Activated CD8-positive, alpha-beta memory T cell treated with anti-CD3 and anti-CD28 coated beads for 36 hours (primary cell): ENCODE results near the gene GDAP1L1. TPM values are rescaled to one million over a fixed set of nuclear protein-coding genes. Genes with fewer than 3 reads are reported as not detected.

Source experiments
- CTCF ChIA-PET: fragments of 350-600 bp; sonication (Branson Sonifier 250); formaldehyde crosslinking; loops from one replicate; lab custom pipeline; 2021; ENCODE audit warnings: antibody characterized with exemption; lab: Charles Lee
- POLR2A ChIA-PET: fragments of 350-600 bp; sonication (Branson Sonifier 250); formaldehyde crosslinking; loops from one replicate; lab custom pipeline; 2021; ENCODE audit warnings: antibody characterized with exemption; lab: Charles Lee
- total RNA-seq, 2 experiments: library from RNA; stranded (reverse); gene quantifications; one replicate each; pipeline ENCODE4 v1.2.3, GENCODE V29; 2021

Gene GDAP1L1
- total RNA-seq, 2 experiments from 2014 or later = not detected

GRCh38 chr20:44282192-44282591, 35.1 kb downstream of the GDAP1L1 start:
- CTCF ChIA-PET = no interaction called here
- POLR2A ChIA-PET = no interaction called here

- CTCF ChIA-PET = no interaction called here
- POLR2A ChIA-PET = no interaction called here
Measured at GRCh38 chr20:44284032-44284431, 36.9 kb downstream of the GDAP1L1 start.

GRCh38 chr20:44287272-44288097, 40.4 kb downstream of the GDAP1L1 start:
- CTCF ChIA-PET = interaction anchor here (1.1 kb wide), 1 partner anchor 72 kb away, joined by 3 read pairs; no protein-coding TSS in a partner anchor
- POLR2A ChIA-PET = no interaction called here

- CTCF ChIA-PET = no interaction called here
- POLR2A ChIA-PET = no interaction called here
Measured at GRCh38 chr20:44288252-44288651, 41.1 kb downstream of the GDAP1L1 start.

- ChIA-PET CTCF (no interaction called here), POLR2A (no interaction called here)
Measured at GRCh38 chr20:44291754-44292153, 44.6 kb downstream of the GDAP1L1 start.

- POLR2A ChIA-PET = no interaction called here
- CTCF ChIA-PET = no interaction called here
Measured at GRCh38 chr20:44296011-44296410, 48.9 kb downstream of the GDAP1L1 start.

- CTCF ChIA-PET = interaction anchor here (1.4 kb wide), 1 partner anchor 13 kb away, joined by 3 read pairs; the partner anchor contains the start of gene FITM2
Measured at GRCh38 chr20:44297721-44298120, 50.6 kb downstream of the GDAP1L1 start.

GRCh38 chr20:44299011-44299535, 52.0 kb downstream of the GDAP1L1 start:
- ChIA-PET POLR2A (interaction anchor here (1.5 kb wide), 1 partner anchor 11 kb away, joined by 4 read pairs; no protein-coding TSS in a partner anchor), CTCF (interaction anchor here (2.6 kb wide), 1 partner anchor 12 kb away, joined by 12 read pairs; the partner anchor contains the start of gene FITM2)

More at GRCh38 chr20:44297721-44298120, 50.6 kb downstream of the GDAP1L1 start:
- POLR2A ChIA-PET = no interaction called here

GRCh38 chr20:44301285-44301684, 54.2 kb downstream of the GDAP1L1 start:
- CTCF ChIA-PET = interaction anchor here (2.6 kb wide), 1 partner anchor 10 kb away, joined by 12 read pairs; the partner anchor contains the start of gene FITM2
- POLR2A ChIA-PET = no interaction called here

- ChIA-PET POLR2A (no interaction called here), CTCF (no interaction called here)
Measured at GRCh38 chr20:44302026-44302669, 55.0 kb downstream of the GDAP1L1 start.

- POLR2A ChIA-PET = no interaction called here
- CTCF ChIA-PET = no interaction called here
Measured at GRCh38 chr20:44302736-44303135, 55.6 kb downstream of the GDAP1L1 start.

GRCh38 chr20:44304383-44304782, 57.3 kb downstream of the GDAP1L1 start:
- CTCF ChIA-PET = no interaction called here
- POLR2A ChIA-PET = no interaction called here

- ChIA-PET CTCF (no interaction called here), POLR2A (no interaction called here)
Measured at GRCh38 chr20:44306927-44307326, 59.8 kb downstream of the GDAP1L1 start.

GRCh38 chr20:44309763-44310663, 62.9 kb downstream of the GDAP1L1 start:
- CTCF ChIA-PET = interaction anchor here (0.8 to 7.5 kb wide), 10 partner anchors 10 to 300 kb away, joined by 3 to 161 read pairs (median 4); no protein-coding TSS in a partner anchor
- POLR2A ChIA-PET = interaction anchor here (1.0 to 1.5 kb wide), 2 partner anchors 11 to 93 kb away, joined by 4 to 8 read pairs; no protein-coding TSS in a partner anchor

- CTCF ChIA-PET = interaction anchor here (0.8 to 7.5 kb wide), 16 partner anchors 9 to 334 kb away, joined by 3 to 161 read pairs (median 4); partner anchors contain the start of gene OSER1
- POLR2A ChIA-PET = interaction anchor here (1.0 to 1.5 kb wide), 2 partner anchors 12 to 93 kb away, joined by 4 to 8 read pairs; no protein-coding TSS in a partner anchor
Measured at GRCh38 chr20:44310664-44311639, 63.8 kb downstream of the GDAP1L1 start, which contains the start of gene FITM2. FITM2 (minus strand) TSS chr20:44311202; CDS start chr20:44311148, 54 bp downstream.

GRCh38 chr20:44314870-44315269, 67.8 kb downstream of the GDAP1L1 start:
- ChIA-PET CTCF (interaction anchor here (1.5 to 7.5 kb wide), 2 partner anchors 98 to 103 kb away, joined by 4 to 161 read pairs; no protein-coding TSS in a partner anchor), POLR2A (interaction anchor here (0.6 kb wide), 1 partner anchor 72 kb away, joined by 9 read pairs; no protein-coding TSS in a partner anchor)

GRCh38 chr20:44319839-44320422, 72.8 kb downstream of the GDAP1L1 start:
- ChIA-PET CTCF (interaction anchor here (1.3 to 3.5 kb wide), 2 partner anchors 9 to 103 kb away, joined by 4 to 15 read pairs; partner anchors contain the start of gene FITM2), POLR2A (no interaction called here)
